Measurements from ENCODE around the gene SFTA2.

- no peak for TF ChIP-seq CTCF (IDR thresholded peaks at IDR 0.05)
- TF ChIP-seq POLR2A (IDR thresholded peaks at IDR 0.05) = no peak
- no peak for TF ChIP-seq POLR2AphosphoS5 (IDR thresholded peaks at IDR 0.05; ENCODE audit: insufficient read depth in 1 of 2, low read depth in 1 of 2)
These were observed 48.9 kb downstream of the SFTA2 start for GRCh38 chr6:30882759-30883684.

Measured in vagina (tissue), 2 donors.